ENCODE data around the gene ADAMTS14.

GRCh38 chr10:70690589-70690988 is 18.3 kb downstream of the ADAMTS14 start:
- TF ChIP-seq, protein P1, sequence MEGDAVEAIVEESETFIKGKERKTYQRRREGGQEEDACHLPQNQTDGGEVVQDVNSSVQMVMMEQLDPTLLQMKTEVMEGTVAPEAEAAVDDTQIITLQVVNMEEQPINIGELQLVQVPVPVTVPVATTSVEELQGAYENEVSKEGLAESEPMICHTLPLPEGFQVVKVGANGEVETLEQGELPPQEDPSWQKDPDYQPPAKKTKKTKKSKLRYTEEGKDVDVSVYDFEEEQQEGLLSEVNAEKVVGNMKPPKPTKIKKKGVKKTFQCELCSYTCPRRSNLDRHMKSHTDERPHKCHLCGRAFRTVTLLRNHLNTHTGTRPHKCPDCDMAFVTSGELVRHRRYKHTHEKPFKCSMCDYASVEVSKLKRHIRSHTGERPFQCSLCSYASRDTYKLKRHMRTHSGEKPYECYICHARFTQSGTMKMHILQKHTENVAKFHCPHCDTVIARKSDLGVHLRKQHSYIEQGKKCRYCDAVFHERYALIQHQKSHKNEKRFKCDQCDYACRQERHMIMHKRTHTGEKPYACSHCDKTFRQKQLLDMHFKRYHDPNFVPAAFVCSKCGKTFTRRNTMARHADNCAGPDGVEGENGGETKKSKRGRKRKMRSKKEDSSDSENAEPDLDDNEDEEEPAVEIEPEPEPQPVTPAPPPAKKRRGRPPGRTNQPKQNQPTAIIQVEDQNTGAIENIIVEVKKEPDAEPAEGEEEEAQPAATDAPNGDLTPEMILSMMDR (IDR thresholded peaks at IDR 0.05; ENCODE audit: low read depth, low read length), result no peak
- no peak for TF ChIP-seq POLR2A (IDR thresholded peaks at IDR 0.05; ENCODE audit: extremely low read depth, insufficient read length)

Measured in NB4 (cell line).